Smooth muscle cell (in vitro differentiated cells): ENCODE measurements around the gene TMEM81. TPM values are rescaled to one million over a fixed set of nuclear protein-coding genes. Genes with fewer than 3 reads are reported as not detected.

Experiments
- DNase-seq: peaks from one replicate; lab custom pipeline; 2025; ENCODE audit not compliant: unreplicated experiment; lab: John Stamatoyannopoulos, UW
- H2AFZ ChIP-seq: fragments of 200-600 bp; sonication (generic); 2 replicates; pipeline ENCODE4 v1.6.0; 2016; ENCODE audit warnings: antibody characterized with exemption, low read depth, mild to moderate bottlenecking
- H3F3A ChIP-seq: fragments of 200-600 bp; sonication (generic); 2 replicates; pipeline ENCODE4 v1.6.0; 2017; ENCODE audit warnings: antibody characterized with exemption, low read depth
- H3K27ac ChIP-seq: fragments of 200-600 bp; sonication (generic); 2 replicates; pipeline ENCODE4 v1.5.1; 2016; ENCODE audit warnings: low read depth, mild to moderate bottlenecking
- H3K27me3 ChIP-seq: fragments of 200-600 bp; sonication (generic); 2 replicates; pipeline ENCODE4 v1.6.1; 2016; ENCODE audit warnings: low read depth, mild to moderate bottlenecking
- H3K36me3 ChIP-seq: fragments of 200-600 bp; sonication (generic); 2 replicates; pipeline ENCODE4 v1.5.1; 2016; ENCODE audit warnings: low read depth
- H3K4me1 ChIP-seq: fragments of 200-600 bp; sonication (generic); 2 replicates; pipeline ENCODE4 v1.5.1; 2016; ENCODE audit warnings: low read depth
- H3K4me2 ChIP-seq: fragments of 200-600 bp; sonication (generic); 2 replicates; pipeline ENCODE4 v1.6.0; 2016; ENCODE audit warnings: mild to moderate bottlenecking
- H3K4me3 ChIP-seq: fragments of 200-600 bp; sonication (generic); 2 replicates; pipeline ENCODE4 v1.5.1; 2016; ENCODE audit warnings: mild to moderate bottlenecking
- H3K79me2 ChIP-seq: fragments of 200-600 bp; sonication (generic); 2 replicates; pipeline ENCODE4 v1.6.0; 2016; ENCODE audit warnings: low read depth, mild to moderate bottlenecking
- H3K9ac ChIP-seq: fragments of 200-600 bp; sonication (generic); 2 replicates; pipeline ENCODE4 v1.6.0; 2016; ENCODE audit warnings: low read depth
- H3K9me3 ChIP-seq: fragments of 200-600 bp; sonication (generic); replicated peaks from 2 replicates; pipeline ENCODE4 v1.5.1; 2016; ENCODE audit warnings: low read depth
- H4K20me1 ChIP-seq: fragments of 200-600 bp; sonication (generic); 2 replicates; pipeline ENCODE4 v1.6.0; 2016; ENCODE audit warnings: low read depth
- CTCF ChIP-seq: fragments of 200-600 bp; sonication (generic); IDR thresholded peaks from 2 replicates; pipeline ENCODE4 v1.5.1; 2017; ENCODE audit warnings: borderline replicate concordance, mild to moderate bottlenecking, antibody characterized with exemption; ENCODE audit not compliant: insufficient read depth, poor library complexity, severe bottlenecking
- WGBS: methylation state at CpG from one replicate; pipeline ENCODE4 v1.1.7; 2016; ENCODE audit warnings: low lambda C conversion rate; 5-methylcytosine and 5-hydroxymethylcytosine counted together
- polyA plus RNA-seq: library from polyadenylated mRNA; unstranded; fragments of >200 nt; fragmentation: Nextera tagmentation; extraction: Ambion mirVana; gene quantifications from 2 replicates; pipeline ENCODE4 v1.2.1, GENCODE V29; 2016
- total RNA-seq: library from RNA; depleted of rRNA; stranded (reverse); fragments of >200 nt; gene quantifications from 2 replicates; pipeline ENCODE4 v1.2.3, GENCODE V29; 2014

Gene TMEM81
- total and polyA plus RNA-seq, 2 experiments from 2014 or later, result 1.8 to 1.9 TPM

- Histone ChIP-seq H3K79me2 (no peaks in the 10 kb centered on the region), H3K9ac (no peak overlapping the region), H3K4me3 (no peak overlapping the region), H3K27ac (no peak overlapping the region), H2AFZ (no peak overlapping the region), H3F3A (no peaks in the 10 kb centered on the region), H3K4me2 (no peak overlapping the region), H3K4me1 (no peaks in the 10 kb centered on the region), H3K27me3 (no peaks in the 10 kb centered on the region), H4K20me1 (no peaks in the 10 kb centered on the region), H3K36me3 (peaks cover 58% of the 10 kb centered on the region), H3K9me3 (no peaks in the 10 kb centered on the region)
- TF ChIP-seq CTCF, result no peak
- DNase-seq, result no peak
Observed at GRCh38 chr1:205098242-205098641, 14.0 kb upstream of the TMEM81 start.

GRCh38 chr1:205095422-205095821, 11.2 kb upstream of the TMEM81 start:
- Histone ChIP-seq H3K4me2 (no peak overlapping the region), H3K4me3 (no peak overlapping the region), H3K36me3 (peaks cover 48% of the 10 kb centered on the region), H3K9me3 (no peaks in the 10 kb centered on the region), H3K4me1 (no peaks in the 10 kb centered on the region), H3K9ac (no peak overlapping the region), H2AFZ (no peak overlapping the region), H3F3A (no peaks in the 10 kb centered on the region), H3K79me2 (no peaks in the 10 kb centered on the region), H4K20me1 (no peaks in the 10 kb centered on the region), H3K27me3 (no peaks in the 10 kb centered on the region), H3K27ac (no peak overlapping the region)
- no peak for TF ChIP-seq CTCF
- DNase-seq, result no peak

- Histone ChIP-seq H3K27ac (no peak overlapping the region), H3K9ac (no peak overlapping the region), H2AFZ (no peak overlapping the region), H3F3A (no peaks in the 10 kb centered on the region), H4K20me1 (peaks cover 8% of the 10 kb centered on the region), H3K4me2 (no peak overlapping the region), H3K79me2 (no peaks in the 10 kb centered on the region), H3K9me3 (no peaks in the 10 kb centered on the region), H3K4me1 (no peaks in the 10 kb centered on the region), H3K4me3 (no peak overlapping the region), H3K27me3 (no peaks in the 10 kb centered on the region), H3K36me3 (peaks cover 20% of the 10 kb centered on the region)
- no peak for DNase-seq
- 91% methylated on average over 4 of the region's 4 CpGs for WGBS
- TF ChIP-seq CTCF, result no peak
Observed at GRCh38 chr1:205091043-205091740, 6.9 kb upstream of the TMEM81 start.

- Histone ChIP-seq H3K4me3 (no peak overlapping the region), H3K9ac (no peak overlapping the region), H3K4me2 (no peak overlapping the region), H4K20me1 (peaks cover 8% of the 10 kb centered on the region), H3K27me3 (no peaks in the 10 kb centered on the region), H3K79me2 (no peaks in the 10 kb centered on the region), H3K4me1 (no peaks in the 10 kb centered on the region), H3K36me3 (peaks cover 5% of the 10 kb centered on the region), H2AFZ (no peak overlapping the region), H3F3A (no peaks in the 10 kb centered on the region), H3K27ac (no peak overlapping the region), H3K9me3 (no peaks in the 10 kb centered on the region)
- no peak for DNase-seq
- no peak for TF ChIP-seq CTCF
- 89% methylated on average over 3 of the region's 3 CpGs for WGBS
Observed at GRCh38 chr1:205088341-205088740, 4.1 kb upstream of the TMEM81 start.
